Kidney (tissue), 14 donors: ENCODE results near the gene SIX3. TPM values are rescaled to one million over a fixed set of nuclear protein-coding genes. Genes with fewer than 3 reads are reported as not detected.

Experiments used
- DNase-seq, 5 donors: peaks; one replicate each; pipeline ENCODE4 v3.0.0-alpha.2; 2013 to 2020
- FAIRE-seq: peaks from 2 replicates; lab custom pipeline; 2012; peaks lifted over from hg19 to GRCh38; lab: Jason Lieb, UNC
- H3K27ac ChIP-seq, 2 donors: one replicate each; pipeline ENCODE4 v1.7.0; 2013; ENCODE audit warnings: low read depth in 2 of 2, low read length in 2 of 2, inconsistent platforms in 1 of 2
- H3K27me3 ChIP-seq: one replicate; pipeline ENCODE4 v1.7.1; 2013; ENCODE audit warnings: low read length, inconsistent platforms; ENCODE audit not compliant: control insufficient read depth, insufficient read depth
- H3K36me3 ChIP-seq, 3 donors: one replicate each; pipeline versions ENCODE4 v1.7.0 to v1.7.1; 2013; ENCODE audit warnings: low read length in 3 of 3, control low read depth in 1 of 3, inconsistent platforms in 1 of 3; ENCODE audit not compliant: insufficient read depth in 3 of 3, control insufficient read depth in 2 of 3
- H3K4me1 ChIP-seq, 3 donors: one replicate each; pipeline versions ENCODE4 v1.7.0 to v1.7.1; 2013; ENCODE audit warnings: low read length in 3 of 3, inconsistent platforms in 1 of 3, low read depth in 1 of 3; ENCODE audit not compliant: control insufficient read depth in 2 of 3, insufficient read depth in 2 of 3
- H3K4me3 ChIP-seq, 3 donors: one replicate each; pipeline versions ENCODE4 v1.7.0 to v1.8.1; 2013; ENCODE audit warnings: low read length in 3 of 3, control low read depth in 1 of 3, inconsistent platforms in 1 of 3
- H3K9ac ChIP-seq, 3 donors: one replicate each; pipeline versions ENCODE4 v1.7.0 to v1.7.1; 2013; ENCODE audit warnings: low read length in 3 of 3, control low read depth in 1 of 3, inconsistent platforms in 1 of 3
- H3K9me3 ChIP-seq, 3 donors: one replicate each; pipeline versions ENCODE4 v1.7.0 to v1.7.1; 2013; ENCODE audit warnings: low read length in 3 of 3, control low read depth in 1 of 3, inconsistent platforms in 1 of 3; ENCODE audit not compliant: control insufficient read depth in 2 of 3, insufficient read depth in 1 of 3
- intact Hi-C: fragments of 100-400 bp; cut with DNase I; formaldehyde crosslinking; loops from one replicate; pipeline ENCODE4 v1.11.1; 2022
- polyA plus RNA-seq: library from polyadenylated mRNA; stranded (reverse); fragments of 350-450 nt; fragmentation: Illumina TruSeq; extraction: RNeasy Lipid Tissue Mini Kit (QIAGEN cat#74804); gene quantifications from one replicate; pipeline ENCODE4 v1.2.3, GENCODE V29; 2014; ENCODE audit warnings: low read depth, low replicate concordance; ENCODE audit not compliant: insufficient read depth
- total RNA-seq: library from RNA; stranded (reverse); fragmentation: NEBNext Ultra II Directional; extraction: Animal tissue kit (Norgen Biotek cat#: 25700); gene quantifications from one replicate; pipeline ENCODE4 v1.2.1, GENCODE V29; 2021
- TF ChIP-seq, protein P1 (sequence below): IDR thresholded peaks from 3 replicates; pipeline ENCODE4 v1.5.1; 2012; ENCODE audit warnings: mild to moderate bottlenecking, moderate library complexity, borderline replicate concordance; ENCODE audit not compliant: insufficient read depth; ENCODE audit errors: extremely low read depth
- donor health status: control.
- donor health status: control.
- donor health status: control.
- donor health status: control.
- donor health status: control.
- donor health status: DM: yes; HTN: yes; CAD: no.
- donor health status: Normal renal cell carcinoma (clear cell type).

SIX3 gene
- total and polyA plus RNA-seq, 2 donors from 2014 or later, result 0.16 to 0.19 TPM

DNA sequence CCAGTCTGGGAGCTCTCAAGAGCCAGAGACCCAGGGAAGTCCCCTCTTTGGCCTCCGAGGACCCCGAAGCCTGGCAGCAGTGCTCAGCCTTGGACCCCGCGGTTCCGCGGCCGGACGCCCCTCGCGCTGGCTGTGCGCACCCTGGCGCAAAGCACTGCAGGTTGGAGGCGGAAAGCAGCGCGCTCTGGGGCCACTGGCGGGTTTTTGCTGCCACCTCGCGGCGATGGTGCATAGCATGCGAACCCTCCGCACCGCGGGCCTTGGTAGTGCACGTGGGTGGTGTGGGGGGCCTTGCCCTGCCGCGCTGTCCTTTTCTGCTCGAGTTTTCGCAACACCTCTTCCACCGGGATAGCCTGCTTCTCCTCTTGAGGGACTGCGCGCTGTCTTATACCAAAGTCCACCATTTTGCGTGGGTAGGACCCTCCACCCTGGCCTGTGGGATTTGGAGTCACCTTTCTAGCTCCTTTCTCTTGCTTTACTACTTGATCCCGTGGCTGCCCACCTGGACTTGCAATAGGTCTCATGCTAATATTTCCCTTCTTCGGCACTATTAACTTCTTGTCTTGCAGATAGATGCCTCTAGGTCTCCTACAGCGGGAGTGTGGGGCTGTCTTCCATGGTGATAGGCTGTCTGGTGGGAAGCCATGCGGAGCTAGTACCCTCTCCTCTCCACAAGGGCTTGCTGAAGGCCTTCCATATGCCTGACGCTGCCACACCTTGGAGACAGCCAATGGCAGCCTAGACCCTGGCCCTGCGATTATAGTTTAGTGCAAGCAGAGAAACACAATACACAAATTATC, 14.3 kb downstream of the SIX3 start:
- Histone ChIP-seq H3K27ac (no peak overlapping the region), H3K4me3 (peak overlapping the region in 1 of 3 donors; percentile 48), H3K36me3 (no peaks in the 10 kb centered on the region), H3K9ac (no peak overlapping the region), H3K4me1 (peaks cover 0 to 25% (median 5%) of the 10 kb centered on the region in 3 donors), H3K27me3 (peaks cover 45% of the 10 kb centered on the region), H3K9me3 (no peaks in the 10 kb centered on the region)
- no peak for FAIRE-seq
- intact Hi-C loops, result loop anchor here (10.0 kb wide), 2 partner anchors 471 to 561 kb away; no protein-coding TSS in a partner anchor
- TF ChIP-seq, protein P1, sequence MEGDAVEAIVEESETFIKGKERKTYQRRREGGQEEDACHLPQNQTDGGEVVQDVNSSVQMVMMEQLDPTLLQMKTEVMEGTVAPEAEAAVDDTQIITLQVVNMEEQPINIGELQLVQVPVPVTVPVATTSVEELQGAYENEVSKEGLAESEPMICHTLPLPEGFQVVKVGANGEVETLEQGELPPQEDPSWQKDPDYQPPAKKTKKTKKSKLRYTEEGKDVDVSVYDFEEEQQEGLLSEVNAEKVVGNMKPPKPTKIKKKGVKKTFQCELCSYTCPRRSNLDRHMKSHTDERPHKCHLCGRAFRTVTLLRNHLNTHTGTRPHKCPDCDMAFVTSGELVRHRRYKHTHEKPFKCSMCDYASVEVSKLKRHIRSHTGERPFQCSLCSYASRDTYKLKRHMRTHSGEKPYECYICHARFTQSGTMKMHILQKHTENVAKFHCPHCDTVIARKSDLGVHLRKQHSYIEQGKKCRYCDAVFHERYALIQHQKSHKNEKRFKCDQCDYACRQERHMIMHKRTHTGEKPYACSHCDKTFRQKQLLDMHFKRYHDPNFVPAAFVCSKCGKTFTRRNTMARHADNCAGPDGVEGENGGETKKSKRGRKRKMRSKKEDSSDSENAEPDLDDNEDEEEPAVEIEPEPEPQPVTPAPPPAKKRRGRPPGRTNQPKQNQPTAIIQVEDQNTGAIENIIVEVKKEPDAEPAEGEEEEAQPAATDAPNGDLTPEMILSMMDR, result peak; percentile 89
- peak; percentile 82 to 91 (median 85) for DNase-seq

DNA sequence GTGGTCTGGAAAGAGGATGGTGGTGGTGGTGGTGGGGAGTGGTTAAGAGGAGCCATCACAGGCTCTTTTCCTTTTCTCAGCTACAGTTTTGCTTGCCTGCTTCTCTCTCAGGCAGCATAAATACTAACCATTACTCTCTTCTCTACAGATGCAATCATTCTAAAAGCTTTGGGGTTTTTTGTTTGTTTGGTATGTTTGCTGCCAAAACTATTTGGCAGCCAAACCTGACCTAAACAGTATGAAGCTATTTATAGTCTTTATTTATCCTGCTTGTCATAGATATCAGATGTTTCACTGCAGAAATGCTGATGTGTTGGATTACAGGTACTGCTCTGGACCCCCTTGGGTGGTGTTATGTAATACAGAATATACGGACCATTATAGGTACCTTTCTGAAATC, 15.3 kb downstream of the SIX3 start:
- DNase-seq (peak in 1 of 5 donors; percentile 28), FAIRE-seq (no peak)
- Histone ChIP-seq H3K4me3 (no peak overlapping the region), H3K36me3 (no peaks in the 10 kb centered on the region), H3K27me3 (peaks cover 36% of the 10 kb centered on the region), H3K9ac (no peak overlapping the region), H3K9me3 (no peaks in the 10 kb centered on the region), H3K27ac (no peak overlapping the region), H3K4me1 (peaks cover 0 to 25% (median 5%) of the 10 kb centered on the region in 3 donors)
- TF ChIP-seq, protein P1, result no peak
- intact Hi-C loops, result loop anchor here (10.0 kb wide), 2 partner anchors 472 to 562 kb away; no protein-coding TSS in a partner anchor

DNA sequence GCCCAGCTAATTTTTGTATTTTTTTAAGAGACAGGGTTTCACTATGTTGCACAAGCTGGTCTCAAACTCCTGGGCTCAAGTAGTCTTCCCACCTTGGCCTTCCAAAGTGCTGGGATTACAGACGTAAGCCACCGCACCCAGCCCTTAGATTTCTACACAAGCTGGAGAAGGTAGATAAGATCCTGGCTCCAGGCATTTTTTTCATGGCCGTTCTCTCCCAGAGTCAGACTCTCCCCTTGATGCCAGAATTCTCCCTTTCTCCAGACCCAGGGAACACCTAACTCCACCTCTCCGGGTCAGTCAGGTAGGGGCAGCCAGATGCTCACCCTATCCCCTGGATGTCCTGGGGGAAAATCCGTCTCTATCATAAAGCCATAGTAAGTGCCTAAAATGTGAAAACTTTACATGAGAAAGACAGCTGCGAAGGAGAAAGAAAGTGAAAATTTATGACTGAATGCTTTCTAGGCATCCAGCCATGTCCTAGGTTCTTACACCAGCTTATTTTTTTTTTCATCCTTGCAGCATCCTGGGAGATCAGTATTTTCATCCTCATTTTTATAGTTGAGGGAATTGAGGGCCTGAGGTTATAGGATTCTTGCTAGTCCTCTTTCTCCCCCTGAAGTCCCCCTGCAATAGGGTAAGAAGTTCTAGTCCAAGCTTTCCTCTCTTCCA, 16.3 kb downstream of the SIX3 start:
- Histone ChIP-seq H3K4me1 (peaks cover 0 to 20% (median 5%) of the 10 kb centered on the region in 3 donors), H3K9ac (no peak overlapping the region), H3K27ac (no peak overlapping the region), H3K27me3 (peaks cover 33% of the 10 kb centered on the region), H3K9me3 (no peaks in the 10 kb centered on the region), H3K4me3 (no peak overlapping the region), H3K36me3 (no peaks in the 10 kb centered on the region)
- TF ChIP-seq, protein P1, result no peak
- intact Hi-C loops, result loop anchor here (10.0 kb wide), 2 partner anchors 473 to 563 kb away; no protein-coding TSS in a partner anchor
- FAIRE-seq (no peak), DNase-seq (no peak)
